Transverse colon (tissue), 4 donors: ENCODE results near the gene ESD. TPM values are rescaled to one million over a fixed set of nuclear protein-coding genes. Genes with fewer than 3 reads are reported as not detected.

ENCODE experiments used
- DNase-seq: peaks from one replicate; pipeline ENCODE4 v3.0.0-alpha.2; 2019
- H3K27ac ChIP-seq, 4 donors: fragments of 200-600 bp; sonication (generic); 2 replicates each; pipeline ENCODE4 v1.5.1; 2016 to 2018; ENCODE audit warnings: inconsistent platforms in 4 of 4
- H3K27me3 ChIP-seq: fragments of 200-600 bp; sonication (generic); 2 replicates; pipeline ENCODE4 v1.5.1; 2017; ENCODE audit warnings: inconsistent platforms
- H3K36me3 ChIP-seq, 4 donors: fragments of 200-600 bp; sonication (generic); 2 replicates each; pipeline ENCODE4 v1.5.1; 2017 to 2019; ENCODE audit warnings: inconsistent platforms in 4 of 4
- H3K4me1 ChIP-seq, 4 donors: fragments of 200-600 bp; sonication (generic); 2 replicates each; pipeline ENCODE4 v1.5.1; 2017 to 2020; ENCODE audit warnings: inconsistent platforms in 4 of 4
- H3K4me3 ChIP-seq, 4 donors: fragments of 200-600 bp; sonication (generic); 1 replicate in 1 of 4; 2 replicates in 3 of 4; pipeline versions ENCODE4 v1.5.1 to v1.6.1; 2017 to 2019; ENCODE audit warnings: inconsistent platforms in 4 of 4
- H3K9me3 ChIP-seq, 2 donors: fragments of 200-600 bp; sonication (generic); 2 replicates each; pipeline ENCODE4 v1.5.1; 2017 to 2019; ENCODE audit warnings: inconsistent platforms in 2 of 2
- CTCF ChIP-seq, 5 experiments: fragments of 200-600 bp in 3 of 5; fragments of 450-650 bp in 2 of 5; sonication (generic) in 3 of 5; IDR thresholded peaks; 1 replicate in 2 of 5; 2 replicates in 3 of 5; pipeline ENCODE4 v1.5.1; 2016 to 2017; ENCODE audit warnings: antibody characterized with exemption in 5 of 5, inconsistent platforms in 3 of 5, mild to moderate bottlenecking in 2 of 5, moderate library complexity in 1 of 5
- EP300 ChIP-seq: sonication (generic); formaldehyde crosslinking; IDR thresholded peaks from one replicate; pipeline ENCODE4 v1.6.1; 2017; ENCODE audit warnings: antibody characterized with exemption, low read depth
- POLR2A ChIP-seq: fragments of 450-650 bp; IDR thresholded peaks from one replicate; pipeline ENCODE4 v1.6.1; 2016; ENCODE audit warnings: antibody characterized with exemption, mild to moderate bottlenecking, moderate library complexity
- POLR2AphosphoS5 ChIP-seq, 3 donors: sonication (generic); formaldehyde crosslinking; IDR thresholded peaks; one replicate each; pipeline ENCODE4 v1.6.1; 2016; ENCODE audit warnings: antibody characterized with exemption in 3 of 3
- WGBS, 2 donors: methylation state at CpG; one replicate each; pipeline ENCODE4 v1.1.5; 2018; ENCODE audit warnings: low coverage in 1 of 2; 5-methylcytosine and 5-hydroxymethylcytosine counted together
- in situ Hi-C, 4 donors: fragments of 200-750 bp; cut with MboI; loops; one replicate each; pipeline versions ENCODE4 v1.15.0 to v1.15.1; 2017; ENCODE audit warnings: low sequenced_read_pairs in 3 of 4, low pct_ligation_motif_present in 1 of 4, low pct_unique_long_range_greater_than_20kb in 1 of 4
- intact Hi-C: fragments of 100-400 bp; cut with DNase I; formaldehyde crosslinking; loops from one replicate; pipeline ENCODE4 v1.15.1; 2023; ENCODE audit warnings: low total_unique reads
- total RNA-seq, 4 donors: library from RNA; depleted of rRNA; stranded (reverse); fragments of >200 nt; gene quantifications; one replicate each; pipeline ENCODE4 v1.1.0, GENCODE V29; 2016

The ESD gene
- total RNA-seq, 4 donors from 2014 or later: 15.7 to 102 (median 60.6) TPM

DNA sequence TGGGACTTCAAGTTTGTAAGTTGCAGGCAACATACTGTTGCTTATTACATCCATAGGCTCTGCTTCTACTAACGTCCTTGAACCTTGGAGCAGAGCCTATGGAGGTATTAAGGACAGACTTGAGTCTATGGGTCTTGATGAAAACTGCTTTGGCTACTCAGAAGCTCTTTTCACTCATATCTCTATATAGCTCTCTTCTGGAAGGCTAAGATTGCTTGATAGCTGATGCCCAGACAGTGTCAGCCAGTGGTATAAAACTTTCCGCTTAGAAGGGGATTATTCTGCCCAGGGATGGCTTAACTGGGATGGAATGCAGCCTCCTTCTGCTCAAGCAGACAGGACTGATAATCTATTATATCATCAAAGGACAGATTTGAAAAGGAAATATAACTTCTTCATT is 25.6 kb upstream of the ESD start:
- in situ Hi-C loops: no loop called here
- no peak for TF ChIP-seq CTCF (IDR thresholded peaks at IDR 0.05)
- no peak for TF ChIP-seq POLR2A
- no peak for TF ChIP-seq EP300
- no peak for TF ChIP-seq POLR2AphosphoS5 (IDR thresholded peaks at IDR 0.05)

DNA sequence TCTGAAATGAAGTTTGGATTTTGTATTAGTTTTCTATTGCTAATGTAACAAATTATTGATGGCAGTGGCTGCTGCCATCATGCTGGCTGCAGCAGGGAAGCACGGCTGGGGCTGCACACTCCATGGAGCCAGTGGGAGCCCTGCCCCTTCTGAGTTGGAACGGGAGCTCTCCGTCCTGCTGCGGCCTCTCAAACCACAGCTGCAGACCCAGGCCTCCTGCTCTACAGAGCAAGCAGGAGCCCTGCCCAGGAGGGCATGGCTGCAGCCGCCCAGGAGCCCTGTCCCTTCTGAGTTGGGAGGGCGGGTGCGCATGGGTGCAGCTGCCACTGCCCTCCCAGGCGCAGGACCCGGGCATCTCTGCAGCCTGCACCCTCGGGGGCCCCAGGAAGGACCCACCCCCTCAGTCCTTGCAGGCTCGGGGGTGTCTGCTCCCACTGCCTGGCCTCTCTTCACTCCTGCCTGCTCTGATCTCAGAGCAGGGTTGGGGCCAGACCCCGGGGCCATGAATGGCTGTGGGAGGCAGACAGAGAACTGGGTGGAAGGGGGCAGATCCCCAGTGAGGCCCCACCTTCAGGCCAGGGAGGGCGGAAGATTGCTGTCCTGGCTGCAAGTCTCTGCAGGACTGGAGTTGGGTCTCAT is 21.0 kb upstream of the ESD start:
- TF ChIP-seq POLR2AphosphoS5 (IDR thresholded peaks at IDR 0.05) (no peak), CTCF (IDR thresholded peaks at IDR 0.05) (no peak), POLR2A (no peak), EP300 (no peak)
- no peaks in the 10 kb centered on the region for H3K27me3 ChIP-seq
- in situ Hi-C loops: no loop called here
- no peak overlapping the region for H3K4me3 ChIP-seq
- H3K36me3 ChIP-seq: no peaks in the 10 kb centered on the region
- H3K27ac ChIP-seq: no peak overlapping the region
- H3K9me3 ChIP-seq: peaks cover 0 to under 1% of the 10 kb centered on the region in 2 donors
- no peak for DNase-seq
- intact Hi-C loops: no loop called here
- WGBS, 2 donors: 84% methylated on average over 9 of the region's 13 CpGs; no CpG with 5 or more reads in 1 of the 2 donors
- H3K4me1 ChIP-seq: no peaks in the 10 kb centered on the region

More for the DNA sequence above, 25.6 kb upstream of the ESD start:
- WGBS, 2 donors: 50 to 86% methylated on average over 1 to 2 of the region's 2 CpGs
- no peaks in the 10 kb centered on the region for H3K36me3 ChIP-seq
- H3K27ac ChIP-seq: no peak overlapping the region
- H3K4me3 ChIP-seq: no peak overlapping the region
- H3K4me1 ChIP-seq: no peaks in the 10 kb centered on the region
- no peaks in the 10 kb centered on the region for H3K27me3 ChIP-seq
- DNase-seq: no peak
- no peaks in the 10 kb centered on the region for H3K9me3 ChIP-seq
- intact Hi-C loops: no loop called here

DNA sequence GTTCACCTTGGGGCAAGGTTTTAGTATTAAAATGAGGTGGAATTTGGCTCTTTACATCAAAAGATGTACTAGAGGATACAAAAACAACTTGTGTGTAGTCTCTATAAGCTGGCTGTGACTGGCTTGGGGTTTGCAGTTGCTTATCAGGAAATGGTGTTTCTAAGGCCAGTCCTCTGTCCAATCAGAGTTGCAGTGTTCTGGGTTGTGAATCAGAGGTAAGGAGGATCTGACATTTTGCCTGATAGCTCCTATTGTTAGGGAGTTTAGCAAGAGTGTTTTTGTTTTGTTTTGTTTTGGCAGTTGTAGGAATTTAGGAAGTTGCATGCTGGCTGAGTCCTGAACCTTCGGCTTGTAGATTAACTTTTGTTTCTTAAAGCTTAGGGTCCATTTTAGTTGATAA is 20.1 kb upstream of the ESD start:
- H3K36me3 ChIP-seq: no peaks in the 10 kb centered on the region
- H3K4me3 ChIP-seq: no peak overlapping the region
- no peaks in the 10 kb centered on the region for H3K4me1 ChIP-seq
- H3K9me3 ChIP-seq: peaks cover 3 to 9% of the 10 kb centered on the region in 2 donors
- TF ChIP-seq POLR2A: no peak
- TF ChIP-seq POLR2AphosphoS5 (IDR thresholded peaks at IDR 0.05): no peak
- no peak for TF ChIP-seq EP300
- no peak for TF ChIP-seq CTCF (IDR thresholded peaks at IDR 0.05)
- no peak overlapping the region for H3K27ac ChIP-seq
- in situ Hi-C loops (no loop called here), intact Hi-C loops (no loop called here)
- no peak for DNase-seq
- H3K27me3 ChIP-seq: no peaks in the 10 kb centered on the region
- 85% methylated on average over 1 of the region's 1 CpG; no CpG with 5 or more reads in 1 of the 2 donors for WGBS, 2 donors

- WGBS, 2 donors: 40 to 96% methylated on average over 1 of the region's 1 CpG
- in situ Hi-C loops: no loop called here
- no peak for TF ChIP-seq POLR2AphosphoS5 (IDR thresholded peaks at IDR 0.05)
- no peak for TF ChIP-seq POLR2A
- no peak for TF ChIP-seq EP300
- no peak for TF ChIP-seq CTCF (IDR thresholded peaks at IDR 0.05)
Observed at GRCh38 chr13:46816371-46816770, 19.4 kb upstream of the ESD start.

More at GRCh38 chr13:46816371-46816770, 19.4 kb upstream of the ESD start:
- no peak overlapping the region for H3K27ac ChIP-seq
- H3K27me3 ChIP-seq: peaks cover 4% of the 10 kb centered on the region
- peaks cover 7 to 14% of the 10 kb centered on the region in 2 donors for H3K9me3 ChIP-seq
- no peaks in the 10 kb centered on the region for H3K4me1 ChIP-seq
- intact Hi-C loops: no loop called here
- DNase-seq: no peak
- no peaks in the 10 kb centered on the region for H3K36me3 ChIP-seq
- no peak overlapping the region for H3K4me3 ChIP-seq
